ENCODE measurements around the gene OSBPL9. TPM values are rescaled to one million over a fixed set of nuclear protein-coding genes. Genes with fewer than 3 reads are reported as not detected.

OSBPL9 gene
- total RNA-seq, 2 donors from 2014 or later = 94.1 to 114 TPM

DNA sequence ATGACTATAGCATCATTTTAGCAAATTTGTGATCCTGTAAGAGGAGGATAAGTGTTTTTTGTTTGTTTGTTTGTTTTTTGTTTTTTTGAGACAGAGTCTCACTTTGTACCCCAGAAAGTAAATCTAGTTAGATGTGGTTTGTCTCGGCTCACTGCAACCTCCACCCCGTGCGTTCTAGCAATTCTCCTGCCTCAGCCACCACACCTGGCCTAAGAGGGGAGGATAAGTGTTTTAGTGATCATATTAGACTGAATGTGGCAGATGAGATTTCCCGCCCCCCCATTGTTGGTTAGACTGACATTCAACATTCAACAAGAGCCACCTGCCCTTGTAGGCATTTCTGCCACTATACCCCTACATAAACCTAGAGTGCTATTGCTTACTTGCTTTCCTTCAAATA, 98.5 kb downstream of the OSBPL9 start:
- Histone ChIP-seq H3K36me3 (no peaks in the 10 kb centered on the region), H3K4me1 (ENCODE audit: control insufficient read depth in 1 of 2, low read depth in 2 of 2) (no peaks in the 10 kb centered on the region), H3K27ac (no peak overlapping the region), H3K27me3 (replicated peaks; ENCODE audit: insufficient read depth) (no peaks in the 10 kb centered on the region), H3K4me3 (no peak overlapping the region), H3K9me3 (no peaks in the 10 kb centered on the region)
- TF ChIP-seq, protein P1, sequence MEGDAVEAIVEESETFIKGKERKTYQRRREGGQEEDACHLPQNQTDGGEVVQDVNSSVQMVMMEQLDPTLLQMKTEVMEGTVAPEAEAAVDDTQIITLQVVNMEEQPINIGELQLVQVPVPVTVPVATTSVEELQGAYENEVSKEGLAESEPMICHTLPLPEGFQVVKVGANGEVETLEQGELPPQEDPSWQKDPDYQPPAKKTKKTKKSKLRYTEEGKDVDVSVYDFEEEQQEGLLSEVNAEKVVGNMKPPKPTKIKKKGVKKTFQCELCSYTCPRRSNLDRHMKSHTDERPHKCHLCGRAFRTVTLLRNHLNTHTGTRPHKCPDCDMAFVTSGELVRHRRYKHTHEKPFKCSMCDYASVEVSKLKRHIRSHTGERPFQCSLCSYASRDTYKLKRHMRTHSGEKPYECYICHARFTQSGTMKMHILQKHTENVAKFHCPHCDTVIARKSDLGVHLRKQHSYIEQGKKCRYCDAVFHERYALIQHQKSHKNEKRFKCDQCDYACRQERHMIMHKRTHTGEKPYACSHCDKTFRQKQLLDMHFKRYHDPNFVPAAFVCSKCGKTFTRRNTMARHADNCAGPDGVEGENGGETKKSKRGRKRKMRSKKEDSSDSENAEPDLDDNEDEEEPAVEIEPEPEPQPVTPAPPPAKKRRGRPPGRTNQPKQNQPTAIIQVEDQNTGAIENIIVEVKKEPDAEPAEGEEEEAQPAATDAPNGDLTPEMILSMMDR (IDR thresholded peaks at IDR 0.05) = no peak
- no peak for ATAC-seq (ENCODE audit: insufficient number of reproducible peaks, low FRiP score, low read depth)
- DNase-seq (ENCODE audit: low spot score) = no peak

DNA sequence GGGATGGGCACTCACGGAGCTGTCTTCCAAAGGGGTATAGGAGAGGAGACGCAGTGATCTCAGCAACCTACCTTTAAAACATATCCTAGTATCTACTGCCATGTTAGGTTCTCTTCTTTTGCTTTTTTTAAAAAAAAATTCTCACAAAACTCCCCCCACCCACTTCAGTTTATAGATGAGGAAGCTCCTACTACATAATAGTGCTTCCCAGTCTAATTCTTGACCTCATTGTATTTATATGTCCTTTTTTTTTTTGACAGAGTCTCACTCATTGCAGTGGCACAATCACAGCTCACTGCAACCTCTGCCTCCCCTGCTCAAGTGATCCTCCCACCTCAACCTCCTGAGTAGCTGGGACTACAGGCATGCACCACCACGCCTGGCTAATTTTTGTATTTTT, 99.9 kb downstream of the OSBPL9 start:
- TF ChIP-seq, protein P1 (IDR thresholded peaks at IDR 0.05) = no peak
- no peak for ATAC-seq (ENCODE audit: insufficient number of reproducible peaks, low FRiP score, low read depth)
- H3K4me3 ChIP-seq = no peak overlapping the region

DNA sequence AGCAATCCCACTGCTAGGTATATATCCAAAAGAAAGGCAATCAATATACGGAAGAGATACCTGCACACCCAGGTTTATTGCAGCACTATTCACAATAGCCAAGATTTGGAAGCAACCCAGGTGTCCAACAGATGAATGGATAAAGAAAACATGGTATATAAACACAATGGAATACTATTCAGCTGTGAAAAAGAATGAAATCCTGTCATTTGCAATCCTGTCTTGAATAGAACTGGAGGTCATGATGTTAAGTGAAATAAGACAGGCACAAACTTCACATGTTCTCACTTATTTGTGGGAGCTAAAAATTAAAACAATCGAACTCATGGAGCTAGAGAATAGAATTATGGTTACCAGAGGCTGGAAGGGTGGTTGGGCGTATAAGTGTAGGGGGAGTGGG, 101.0 kb downstream of the OSBPL9 start:
- H3K36me3 ChIP-seq = no peaks in the 10 kb centered on the region
- H3K9me3 ChIP-seq = no peaks in the 10 kb centered on the region
- no peaks in the 10 kb centered on the region for H3K27me3 ChIP-seq (replicated peaks; ENCODE audit: insufficient read depth)
- DNase-seq (ENCODE audit: low spot score) = no peak
- H3K27ac ChIP-seq = no peak overlapping the region
- H3K4me3 ChIP-seq = no peak overlapping the region
- TF ChIP-seq, protein P1 (IDR thresholded peaks at IDR 0.05) = no peak
- H3K4me1 ChIP-seq (ENCODE audit: control insufficient read depth in 1 of 2, low read depth in 2 of 2) = no peaks in the 10 kb centered on the region
- no peak for ATAC-seq (ENCODE audit: insufficient number of reproducible peaks, low FRiP score, low read depth)

More for the DNA sequence above, 99.9 kb downstream of the OSBPL9 start:
- Histone ChIP-seq H3K4me1 (ENCODE audit: control insufficient read depth in 1 of 2, low read depth in 2 of 2) (no peaks in the 10 kb centered on the region), H3K36me3 (no peaks in the 10 kb centered on the region), H3K27me3 (replicated peaks; ENCODE audit: insufficient read depth) (no peaks in the 10 kb centered on the region), H3K9me3 (no peaks in the 10 kb centered on the region), H3K27ac (no peak overlapping the region)
- DNase-seq (ENCODE audit: low spot score) = no peak

DNA sequence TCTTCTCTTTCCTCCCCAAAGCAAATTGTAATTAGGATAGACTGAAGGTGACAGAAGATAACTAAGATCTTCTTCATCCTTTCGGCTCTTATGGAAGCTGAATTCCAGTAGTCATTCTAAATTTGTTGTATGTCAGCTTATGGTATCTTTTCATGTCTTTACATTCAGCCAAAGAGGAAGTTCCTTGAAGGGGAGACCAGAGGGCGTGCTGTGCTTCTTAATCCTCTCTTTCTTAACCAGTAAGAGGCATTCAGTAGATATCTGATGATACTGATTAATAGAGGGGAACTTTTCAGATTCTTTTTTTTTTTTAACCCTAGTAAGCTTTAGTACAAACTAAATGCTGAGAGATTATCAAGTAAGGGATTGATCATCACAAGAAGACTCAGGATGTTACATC, 102.3 kb downstream of the OSBPL9 start:
- Histone ChIP-seq H3K4me3 (no peak overlapping the region), H3K4me1 (ENCODE audit: control insufficient read depth in 1 of 2, low read depth in 2 of 2) (no peaks in the 10 kb centered on the region), H3K36me3 (no peaks in the 10 kb centered on the region), H3K27ac (no peak overlapping the region), H3K9me3 (no peaks in the 10 kb centered on the region), H3K27me3 (replicated peaks; ENCODE audit: insufficient read depth) (no peaks in the 10 kb centered on the region)
- DNase-seq (ENCODE audit: low spot score) = no peak
- ATAC-seq (ENCODE audit: insufficient number of reproducible peaks, low FRiP score, low read depth) = no peak
- TF ChIP-seq, protein P1 (IDR thresholded peaks at IDR 0.05) = no peak

DNA sequence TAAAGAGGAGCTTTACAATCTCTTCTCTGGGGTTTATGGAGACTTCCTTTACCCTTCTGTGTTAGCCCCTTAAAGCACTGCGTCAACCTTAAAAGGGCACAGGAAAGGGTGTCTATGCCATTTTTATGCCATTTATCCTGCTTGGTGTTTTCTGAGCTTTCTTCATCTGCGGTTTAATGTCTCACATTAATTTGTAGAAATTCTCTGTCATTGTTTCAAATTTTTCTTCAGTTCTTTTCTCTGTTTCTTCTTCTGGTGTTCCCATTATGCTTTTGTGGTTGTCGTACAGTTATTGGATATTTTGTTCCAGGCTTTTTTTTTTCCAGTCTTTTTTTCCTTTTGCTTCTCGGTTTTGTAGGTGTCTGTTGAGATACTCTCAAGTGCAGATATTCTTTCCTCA, 107.9 kb downstream of the OSBPL9 start:
- no peaks in the 10 kb centered on the region for H3K36me3 ChIP-seq
- H3K4me1 ChIP-seq (ENCODE audit: control insufficient read depth in 1 of 2, low read depth in 2 of 2) = peaks cover 12 to 33% of the 10 kb centered on the region in 2 donors

More for the DNA sequence above, 107.9 kb downstream of the OSBPL9 start:
- TF ChIP-seq, protein P1 (IDR thresholded peaks at IDR 0.05) = no peak
- no peak for ATAC-seq (ENCODE audit: insufficient number of reproducible peaks, low FRiP score, low read depth)
- Histone ChIP-seq H3K9me3 (no peaks in the 10 kb centered on the region), H3K27ac (no peak overlapping the region), H3K4me3 (no peak overlapping the region), H3K27me3 (replicated peaks; ENCODE audit: insufficient read depth) (no peaks in the 10 kb centered on the region)
- no peak for DNase-seq (ENCODE audit: low spot score)
